ENCODE data around the gene MIF4GD. TPM values are rescaled to one million over a fixed set of nuclear protein-coding genes. Genes with fewer than 3 reads are reported as not detected.

MIF4GD gene
- total RNA-seq, 1 donor from 2014 or later = 32.1 TPM

DNA sequence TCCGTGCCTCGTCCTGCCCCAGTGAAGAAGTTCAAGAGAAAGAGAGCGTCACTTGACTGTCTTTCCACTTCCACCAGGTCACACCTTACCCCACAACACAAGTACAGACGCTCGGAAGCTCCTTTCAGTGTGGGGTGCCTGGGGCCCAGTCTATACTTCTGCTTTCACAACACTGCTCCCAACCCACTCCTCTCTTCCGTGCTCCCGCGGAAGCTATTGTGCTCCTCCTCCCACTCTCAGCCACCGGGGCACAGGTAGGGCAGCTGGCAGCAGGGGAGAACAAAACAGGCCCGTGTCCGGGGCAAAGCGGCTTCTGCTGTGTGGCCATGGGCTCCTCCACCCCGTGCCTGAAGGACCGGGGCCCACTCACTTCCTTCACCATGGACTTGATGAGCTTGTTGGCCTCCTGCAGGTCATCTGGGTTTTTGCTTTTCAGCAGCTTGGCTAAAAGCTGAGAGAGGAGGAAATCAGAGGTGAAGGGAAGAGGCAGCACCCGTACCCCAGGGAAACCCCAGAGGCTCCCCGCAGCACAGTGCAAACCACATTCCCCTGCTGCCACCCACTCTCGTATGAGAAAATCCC is 28.5 kb downstream of the MIF4GD start:
- intact Hi-C loops (cut with DNase I) = no loop called here
- no peak for ATAC-seq
- H3K36me3 ChIP-seq = peaks cover 95% of the 10 kb centered on the region
- DNase-seq = no peak
- H3K9me3 ChIP-seq = no peaks in the 10 kb centered on the region
- TF ChIP-seq, protein P1, sequence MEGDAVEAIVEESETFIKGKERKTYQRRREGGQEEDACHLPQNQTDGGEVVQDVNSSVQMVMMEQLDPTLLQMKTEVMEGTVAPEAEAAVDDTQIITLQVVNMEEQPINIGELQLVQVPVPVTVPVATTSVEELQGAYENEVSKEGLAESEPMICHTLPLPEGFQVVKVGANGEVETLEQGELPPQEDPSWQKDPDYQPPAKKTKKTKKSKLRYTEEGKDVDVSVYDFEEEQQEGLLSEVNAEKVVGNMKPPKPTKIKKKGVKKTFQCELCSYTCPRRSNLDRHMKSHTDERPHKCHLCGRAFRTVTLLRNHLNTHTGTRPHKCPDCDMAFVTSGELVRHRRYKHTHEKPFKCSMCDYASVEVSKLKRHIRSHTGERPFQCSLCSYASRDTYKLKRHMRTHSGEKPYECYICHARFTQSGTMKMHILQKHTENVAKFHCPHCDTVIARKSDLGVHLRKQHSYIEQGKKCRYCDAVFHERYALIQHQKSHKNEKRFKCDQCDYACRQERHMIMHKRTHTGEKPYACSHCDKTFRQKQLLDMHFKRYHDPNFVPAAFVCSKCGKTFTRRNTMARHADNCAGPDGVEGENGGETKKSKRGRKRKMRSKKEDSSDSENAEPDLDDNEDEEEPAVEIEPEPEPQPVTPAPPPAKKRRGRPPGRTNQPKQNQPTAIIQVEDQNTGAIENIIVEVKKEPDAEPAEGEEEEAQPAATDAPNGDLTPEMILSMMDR (IDR thresholded peaks at IDR 0.05) = no peak
- no peak overlapping the region for H3K4me3 ChIP-seq
- H3K4me1 ChIP-seq = no peaks in the 10 kb centered on the region
- no peak overlapping the region for H3K27ac ChIP-seq
- no peaks in the 10 kb centered on the region for H3K27me3 ChIP-seq (ENCODE audit: low read depth)

DNA sequence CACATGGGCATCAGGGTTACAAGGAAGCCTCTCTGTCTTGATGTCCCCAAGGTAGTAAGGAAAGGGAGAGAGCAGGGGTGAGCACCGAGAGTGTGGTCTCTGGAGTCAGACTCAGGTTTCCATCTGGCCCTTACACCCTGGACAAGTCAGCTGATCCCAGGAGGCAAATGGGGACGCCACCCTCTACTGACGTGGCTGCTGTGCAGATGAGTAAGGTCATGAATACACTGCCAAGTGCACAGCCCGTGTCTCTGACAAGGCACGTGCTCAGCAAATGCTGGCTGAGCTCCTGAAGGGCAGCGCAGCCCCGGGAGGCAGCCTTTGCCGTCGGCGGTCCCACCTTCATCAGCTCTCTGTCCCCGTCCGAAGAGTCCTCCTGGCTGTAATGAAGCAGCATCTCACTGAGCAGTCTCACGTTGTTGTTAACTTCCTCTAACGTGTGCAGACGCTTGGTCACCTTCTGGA is 29.0 kb downstream of the MIF4GD start:
- Histone ChIP-seq H3K4me3 (no peak overlapping the region), H3K4me1 (no peaks in the 10 kb centered on the region), H3K27ac (no peak overlapping the region), H3K36me3 (peaks cover 98% of the 10 kb centered on the region), H3K9me3 (no peaks in the 10 kb centered on the region), H3K27me3 (ENCODE audit: low read depth) (no peaks in the 10 kb centered on the region)
- DNase-seq = no peak
- TF ChIP-seq, protein P1 (IDR thresholded peaks at IDR 0.05) = no peak
- ATAC-seq = no peak
- intact Hi-C loops (cut with DNase I) = no loop called here

DNA sequence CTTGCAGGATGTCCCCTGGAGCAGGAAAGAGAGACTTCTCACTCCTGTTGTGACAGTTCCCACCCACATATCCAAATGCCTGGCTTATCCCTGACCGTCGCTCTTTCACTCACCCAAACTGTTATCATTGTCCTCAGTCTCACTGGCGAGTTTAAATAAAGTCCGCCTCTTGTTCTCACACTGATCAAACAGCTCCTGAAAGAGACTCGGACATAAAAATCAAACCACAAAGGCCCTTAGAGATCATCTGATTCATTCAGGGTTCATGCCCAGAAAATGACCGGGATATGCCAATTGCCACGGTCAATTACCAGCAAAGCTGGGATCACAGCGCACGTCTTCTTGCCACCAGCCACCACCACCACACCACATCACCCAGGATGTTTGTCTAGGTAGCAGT is 29.5 kb downstream of the MIF4GD start:
- TF ChIP-seq, protein P1 (IDR thresholded peaks at IDR 0.05) = no peak
- DNase-seq (no peak), ATAC-seq (no peak)
- Histone ChIP-seq H3K9me3 (no peaks in the 10 kb centered on the region), H3K27me3 (ENCODE audit: low read depth) (no peaks in the 10 kb centered on the region), H3K27ac (no peak overlapping the region), H3K4me3 (no peak overlapping the region), H3K36me3 (peaks cover 100% of the 10 kb centered on the region), H3K4me1 (no peaks in the 10 kb centered on the region)
- intact Hi-C loops (cut with DNase I) = no loop called here

DNA sequence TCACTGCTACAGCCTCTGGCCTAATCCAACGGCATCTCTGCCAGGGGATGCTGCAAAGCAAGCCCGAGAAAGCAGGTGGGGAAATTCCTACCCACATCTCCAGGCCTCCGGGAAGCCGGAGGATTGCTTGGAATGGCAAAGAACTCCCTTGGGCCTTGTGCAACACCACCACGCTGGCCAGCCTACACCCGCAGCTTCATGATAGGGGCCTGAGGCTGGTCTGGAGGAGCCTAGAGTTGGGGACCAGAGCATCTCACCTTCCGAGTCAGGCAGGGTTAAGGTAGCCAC is 29.9 kb downstream of the MIF4GD start:
- H3K4me3 ChIP-seq = no peak overlapping the region
- no peaks in the 10 kb centered on the region for H3K9me3 ChIP-seq
- DNase-seq = no peak
- intact Hi-C loops (cut with DNase I) = no loop called here
- ATAC-seq = no peak
- no peaks in the 10 kb centered on the region for H3K27me3 ChIP-seq (ENCODE audit: low read depth)
- TF ChIP-seq, protein P1 (IDR thresholded peaks at IDR 0.05) = no peak
- H3K36me3 ChIP-seq = peaks cover 100% of the 10 kb centered on the region
- H3K27ac ChIP-seq = no peak overlapping the region
- no peaks in the 10 kb centered on the region for H3K4me1 ChIP-seq

DNA sequence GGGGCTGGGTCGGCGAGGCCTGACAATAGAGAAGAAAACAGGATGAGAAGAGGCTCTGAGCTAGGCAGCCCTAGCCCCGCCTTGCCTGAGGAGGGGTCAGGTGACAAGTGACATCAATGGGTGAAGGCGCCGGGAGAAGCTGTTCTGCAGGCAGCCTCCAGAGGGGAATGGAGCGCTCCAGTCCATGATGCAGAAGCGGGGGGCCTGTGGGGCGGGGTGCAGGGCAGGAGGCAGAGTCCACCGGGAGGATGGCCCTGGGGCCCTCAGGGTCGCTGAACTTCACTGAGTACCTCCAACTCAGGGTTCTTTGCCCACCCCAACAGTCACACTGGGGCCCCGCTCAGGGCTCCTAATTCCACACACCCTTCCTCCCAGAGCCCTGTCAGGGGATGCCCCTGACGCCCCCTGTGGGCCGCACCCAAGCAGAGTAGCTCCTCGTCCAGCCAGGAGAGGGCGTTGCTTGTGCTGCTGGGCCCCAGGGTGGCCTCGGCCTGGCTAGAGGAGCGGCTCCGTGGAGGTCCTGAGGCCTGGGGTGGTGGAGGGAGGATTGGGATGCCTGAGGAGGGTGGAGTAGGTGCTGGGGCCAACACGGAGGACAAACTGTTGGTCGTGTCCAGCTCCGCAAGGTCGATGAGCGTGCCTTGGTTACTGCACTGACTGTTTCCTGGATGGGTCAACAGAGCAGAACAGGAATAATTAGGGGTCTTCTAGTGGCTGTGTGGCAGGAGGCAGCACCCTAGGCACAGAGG is 30.5 kb downstream of the MIF4GD start:
- Histone ChIP-seq H3K36me3 (peaks cover 100% of the 10 kb centered on the region), H3K27ac (no peak overlapping the region), H3K27me3 (ENCODE audit: low read depth) (no peaks in the 10 kb centered on the region), H3K4me3 (no peak overlapping the region), H3K9me3 (no peaks in the 10 kb centered on the region), H3K4me1 (no peaks in the 10 kb centered on the region)
- TF ChIP-seq, protein P1 (IDR thresholded peaks at IDR 0.05) = peak; percentile 42
- ATAC-seq = peak; percentile 48 to 55
- DNase-seq = no peak
- intact Hi-C loops (cut with DNase I) = no loop called here
